HEK293 (cell line): Measurements from ENCODE around the gene MMRN2.

ENCODE experiments used
- CTCF ChIA-PET: fragments of 350-600 bp; formaldehyde crosslinking; extraction: SDS; loops from one replicate; lab custom pipeline; 2021; ENCODE audit warnings: antibody characterized with exemption; lab: Yijun Ruan, JAX
- POLR2A ChIA-PET: fragments of 300-600 bp; formaldehyde crosslinking; extraction: SDS; loops from one replicate; lab custom pipeline; 2020; ENCODE audit warnings: antibody characterized with exemption, inconsistent platforms; lab: Yijun Ruan, JAX
- H3K27ac ChIP-seq: fragments of 200-500 bp; sonication (Bioruptor generic); 2 replicates; pipeline ENCODE4 v1.5.1; 2014; ENCODE audit warnings: low read depth, low read length, control low read depth, inconsistent platforms; ENCODE audit errors: extremely low read depth
- H3K36me3 ChIP-seq, 2 experiments: fragments of 200-500 bp in 1 of 2; sonication (Bioruptor generic) in 1 of 2; 1 replicate in 1 of 2; 2 replicates in 1 of 2; pipeline ENCODE4 v1.5.1; 2014 to 2017; ENCODE audit warnings: inconsistent platforms in 2 of 2, low read length in 2 of 2; ENCODE audit not compliant: control insufficient read depth in 2 of 2, insufficient read depth in 1 of 2
- H3K4me1 ChIP-seq: fragments of 200-500 bp; sonication (Bioruptor generic); 2 replicates; pipeline ENCODE4 v1.5.1; 2014; ENCODE audit warnings: mild to moderate bottlenecking, low read length, inconsistent platforms; ENCODE audit not compliant: control insufficient read depth, insufficient read depth
- H3K4me3 ChIP-seq: 2 replicates; pipeline ENCODE4 v1.5.1; 2011; ENCODE audit warnings: low read depth, mild to moderate bottlenecking, control low read depth, low read length, moderate library complexity
- H3K9me3 ChIP-seq: fragments of 200-500 bp; sonication (Bioruptor generic); 2 replicates; pipeline ENCODE4 v1.5.1; 2014; ENCODE audit warnings: low read depth, low read length, inconsistent platforms; ENCODE audit not compliant: control insufficient read depth, insufficient read depth
- ATF2 ChIP-seq: fragments of 450-650 bp; formaldehyde crosslinking; IDR thresholded peaks from 2 replicates; pipeline ENCODE4 v1.5.1; 2016; ENCODE audit warnings: missing biosample characterization, missing genetic modification characterization, low read depth
- GLI2 ChIP-seq: fragments of 450-650 bp; formaldehyde crosslinking; IDR thresholded peaks from 2 replicates; pipeline ENCODE4; 2017; ENCODE audit warnings: missing biosample characterization, missing genetic modification characterization, low read depth, borderline replicate concordance
- HOXC10 ChIP-seq: sonication (generic); formaldehyde crosslinking; IDR thresholded peaks from 2 replicates; pipeline ENCODE4 v1.8.1; 2023; ENCODE audit warnings: mild to moderate bottlenecking, missing genetic modification reagents
- IKZF3 ChIP-seq: fragments of 450-650 bp; IDR thresholded peaks from 2 replicates; pipeline ENCODE4 v1.5.0; 2018; ENCODE audit warnings: missing biosample characterization, mild to moderate bottlenecking, missing genetic modification characterization, moderate library complexity
- KLF9 ChIP-seq: fragments of 450-650 bp; formaldehyde crosslinking; IDR thresholded peaks from 2 replicates; pipeline ENCODE4 v1.5.1; 2016; ENCODE audit warnings: missing biosample characterization, missing genetic modification characterization, low read depth
- SALL2 ChIP-seq: fragments of 450-650 bp; formaldehyde crosslinking; IDR thresholded peaks from 2 replicates; pipeline ENCODE4 v1.5.0; 2017; ENCODE audit warnings: missing biosample characterization, mild to moderate bottlenecking, missing genetic modification characterization, borderline replicate concordance
- SETDB1 ChIP-seq: IDR thresholded peaks from one replicate; pipeline ENCODE4 v1.6.1; 2017; ENCODE audit warnings: mild to moderate bottlenecking, low read length, moderate library complexity, mixed read lengths; ENCODE audit not compliant: insufficient read length
- ZBTB7A ChIP-seq: fragments of 450-650 bp; formaldehyde crosslinking; IDR thresholded peaks from 2 replicates; pipeline ENCODE4 v1.5.1; 2016; ENCODE audit warnings: low read depth, missing biosample characterization, missing genetic modification characterization
- ZEB2 ChIP-seq: fragments of 450-650 bp; formaldehyde crosslinking; IDR thresholded peaks from 2 replicates; pipeline ENCODE4 v1.5.1; 2016; ENCODE audit warnings: missing biosample characterization, missing genetic modification characterization
- ZNF133 ChIP-seq: fragments of 450-650 bp; formaldehyde crosslinking; IDR thresholded peaks from 2 replicates; pipeline ENCODE4 v1.5.1; 2016; ENCODE audit warnings: missing biosample characterization, missing genetic modification characterization
- ZNF138 ChIP-seq: fragments of 450-650 bp; formaldehyde crosslinking; IDR thresholded peaks from 2 replicates; pipeline ENCODE4 v1.5.1; 2016; ENCODE audit warnings: missing biosample characterization, missing genetic modification characterization, borderline replicate concordance
- ZNF175 ChIP-seq: fragments of 450-650 bp; formaldehyde crosslinking; IDR thresholded peaks from 2 replicates; pipeline ENCODE4 v1.5.1; 2016; ENCODE audit warnings: missing biosample characterization, missing genetic modification characterization
- ZNF211 ChIP-seq: fragments of 450-650 bp; formaldehyde crosslinking; IDR thresholded peaks from 2 replicates; pipeline ENCODE4 v1.5.1; 2016; ENCODE audit warnings: low read depth, missing biosample characterization, missing genetic modification characterization
- ZNF23 ChIP-seq: fragments of 450-650 bp; formaldehyde crosslinking; IDR thresholded peaks from 2 replicates; pipeline ENCODE4 v1.5.1; 2016; ENCODE audit warnings: missing biosample characterization, missing genetic modification characterization, borderline replicate concordance
- ZNF24 ChIP-seq: fragments of 450-650 bp; formaldehyde crosslinking; IDR thresholded peaks from 2 replicates; pipeline ENCODE4 v1.5.1; 2016; ENCODE audit warnings: missing biosample characterization, missing genetic modification characterization
- ZNF292 ChIP-seq: fragments of 450-650 bp; formaldehyde crosslinking; IDR thresholded peaks from 2 replicates; pipeline ENCODE4 v1.5.1; 2016; ENCODE audit warnings: low read depth, missing biosample characterization, missing genetic modification characterization, borderline replicate concordance
- ZNF394 ChIP-seq: fragments of 450-650 bp; formaldehyde crosslinking; IDR thresholded peaks from 2 replicates; pipeline ENCODE4 v1.5.1; 2016; ENCODE audit warnings: missing biosample characterization, missing genetic modification characterization, mild to moderate bottlenecking, moderate library complexity, borderline replicate concordance
- ZNF416 ChIP-seq: fragments of 450-650 bp; formaldehyde crosslinking; IDR thresholded peaks from 2 replicates; pipeline ENCODE4 v1.5.1; 2016; ENCODE audit warnings: missing biosample characterization, missing genetic modification characterization
- ZNF544 ChIP-seq: fragments of 450-650 bp; formaldehyde crosslinking; IDR thresholded peaks from 2 replicates; pipeline ENCODE4 v1.5.0; 2017; ENCODE audit warnings: missing biosample characterization, missing genetic modification characterization
- ZNF548 ChIP-seq: fragments of 450-650 bp; formaldehyde crosslinking; IDR thresholded peaks from 2 replicates; pipeline ENCODE4 v1.5.1; 2016; ENCODE audit warnings: missing biosample characterization, missing genetic modification characterization
- ZNF560 ChIP-seq: fragments of 450-650 bp; formaldehyde crosslinking; IDR thresholded peaks from 2 replicates; pipeline ENCODE4 v1.5.1; 2017; ENCODE audit warnings: missing biosample characterization, missing genetic modification characterization, borderline replicate concordance
- ZNF561 ChIP-seq: fragments of 450-650 bp; IDR thresholded peaks from 2 replicates; pipeline ENCODE4 v1.5.1; 2018; ENCODE audit warnings: missing biosample characterization, missing genetic modification characterization, borderline replicate concordance
- ZNF624 ChIP-seq: fragments of 450-650 bp; formaldehyde crosslinking; IDR thresholded peaks from 2 replicates; pipeline ENCODE4 v1.5.1; 2017; ENCODE audit warnings: missing biosample characterization, missing genetic modification characterization
- ZNF664 ChIP-seq: fragments of 450-650 bp; formaldehyde crosslinking; IDR thresholded peaks from 2 replicates; pipeline ENCODE4 v1.5.1; 2016; ENCODE audit warnings: missing biosample characterization, missing genetic modification characterization
- ZNF670 ChIP-seq: fragments of 450-650 bp; formaldehyde crosslinking; IDR thresholded peaks from 2 replicates; pipeline ENCODE4 v1.5.1; 2016; ENCODE audit warnings: missing biosample characterization, missing genetic modification characterization, low read depth
- ZNF692 ChIP-seq: fragments of 450-650 bp; formaldehyde crosslinking; IDR thresholded peaks from 2 replicates; pipeline ENCODE4 v1.5.1; 2016; ENCODE audit warnings: missing biosample characterization, missing genetic modification characterization
- ZNF76 ChIP-seq: fragments of 450-650 bp; formaldehyde crosslinking; IDR thresholded peaks from 2 replicates; pipeline ENCODE4; 2016; ENCODE audit warnings: low read depth, missing biosample characterization, missing genetic modification characterization, borderline replicate concordance
- ZSCAN16 ChIP-seq: fragments of 450-650 bp; formaldehyde crosslinking; IDR thresholded peaks from 2 replicates; pipeline ENCODE4 v1.5.1; 2016; ENCODE audit warnings: missing biosample characterization, missing genetic modification characterization
- ZSCAN30 ChIP-seq: fragments of 450-650 bp; IDR thresholded peaks from 2 replicates; pipeline ENCODE4 v1.5.1; 2018; ENCODE audit warnings: missing biosample characterization, mild to moderate bottlenecking, missing genetic modification characterization, moderate library complexity
- TF ChIP-seq, protein P1 (sequence below): fragments of 450-650 bp; formaldehyde crosslinking; IDR thresholded peaks from 2 replicates; pipeline ENCODE4 v1.5.1; 2016; ENCODE audit warnings: missing biosample characterization, missing genetic modification characterization
- TF ChIP-seq, protein P2 (sequence below): fragments of 450-650 bp; formaldehyde crosslinking; IDR thresholded peaks from 2 replicates; pipeline ENCODE4 v1.5.1; 2017; ENCODE audit warnings: missing biosample characterization, missing genetic modification characterization

The MMRN2 gene

GRCh38 chr10:86932674-86933073, 24.7 kb downstream of the MMRN2 start:
- H3K27ac ChIP-seq, result no peak overlapping the region
- TF ChIP-seq HOXC10 (CRISPR knock-in tag), result no peak
- TF ChIP-seq ZNF624 (tag by site-specific recombination), result no peak
- TF ChIP-seq ZNF175 (tag by site-specific recombination), result no peak
- no peak for TF ChIP-seq ZNF138
- no peak for TF ChIP-seq ZNF394
- TF ChIP-seq KLF9, result no peak
- TF ChIP-seq ZNF664 (tag by site-specific recombination), result no peak
- no peak for TF ChIP-seq ZNF544 (tag by site-specific recombination)
- TF ChIP-seq ZSCAN16 (tag by site-specific recombination), result no peak
- TF ChIP-seq ZNF560, result no peak
- TF ChIP-seq SETDB1, result no peak
- TF ChIP-seq ZNF211 (tag by site-specific recombination), result no peak
- no peak for TF ChIP-seq ZNF670 (tag by site-specific recombination)
- no peak for TF ChIP-seq GLI2
- no peak for TF ChIP-seq ZEB2 (tag by site-specific recombination)
- TF ChIP-seq IKZF3, result no peak
- no peak for TF ChIP-seq ZNF24 (tag by site-specific recombination)
- TF ChIP-seq ZNF133 (tag by site-specific recombination), result no peak
- no peak for TF ChIP-seq ZNF416 (tag by site-specific recombination)
- H3K36me3 ChIP-seq, result peaks cover 15 to 18% of the 10 kb centered on the region in 2 experiments
- no peaks in the 10 kb centered on the region for H3K9me3 ChIP-seq
- H3K4me1 ChIP-seq, result no peaks in the 10 kb centered on the region
- POLR2A ChIA-PET, result no interaction called here
- CTCF ChIA-PET, result no interaction called here
- H3K4me3 ChIP-seq, result no peak overlapping the region

GRCh38 chr10:86931872-86932271, 25.5 kb downstream of the MMRN2 start:
- POLR2A ChIA-PET, result no interaction called here
- H3K36me3 ChIP-seq, result peaks cover 15 to 18% of the 10 kb centered on the region in 2 experiments
- no peaks in the 10 kb centered on the region for H3K9me3 ChIP-seq
- CTCF ChIA-PET, result interaction anchor here (0.7 kb wide), 1 partner anchor 34 kb away, joined by 5 read pairs; no protein-coding TSS in a partner anchor
- no peak overlapping the region for H3K27ac ChIP-seq
- no peak overlapping the region for H3K4me3 ChIP-seq
- no peaks in the 10 kb centered on the region for H3K4me1 ChIP-seq
- TF ChIP-seq ZNF76 (tag by site-specific recombination), result no peak
- TF ChIP-seq SALL2, result no peak
- TF ChIP-seq ZNF23 (tag by site-specific recombination), result no peak
- no peak for TF ChIP-seq ZNF692 (tag by site-specific recombination)
- no peak for TF ChIP-seq ZSCAN30 (tag by site-specific recombination)
- TF ChIP-seq, protein P1, sequence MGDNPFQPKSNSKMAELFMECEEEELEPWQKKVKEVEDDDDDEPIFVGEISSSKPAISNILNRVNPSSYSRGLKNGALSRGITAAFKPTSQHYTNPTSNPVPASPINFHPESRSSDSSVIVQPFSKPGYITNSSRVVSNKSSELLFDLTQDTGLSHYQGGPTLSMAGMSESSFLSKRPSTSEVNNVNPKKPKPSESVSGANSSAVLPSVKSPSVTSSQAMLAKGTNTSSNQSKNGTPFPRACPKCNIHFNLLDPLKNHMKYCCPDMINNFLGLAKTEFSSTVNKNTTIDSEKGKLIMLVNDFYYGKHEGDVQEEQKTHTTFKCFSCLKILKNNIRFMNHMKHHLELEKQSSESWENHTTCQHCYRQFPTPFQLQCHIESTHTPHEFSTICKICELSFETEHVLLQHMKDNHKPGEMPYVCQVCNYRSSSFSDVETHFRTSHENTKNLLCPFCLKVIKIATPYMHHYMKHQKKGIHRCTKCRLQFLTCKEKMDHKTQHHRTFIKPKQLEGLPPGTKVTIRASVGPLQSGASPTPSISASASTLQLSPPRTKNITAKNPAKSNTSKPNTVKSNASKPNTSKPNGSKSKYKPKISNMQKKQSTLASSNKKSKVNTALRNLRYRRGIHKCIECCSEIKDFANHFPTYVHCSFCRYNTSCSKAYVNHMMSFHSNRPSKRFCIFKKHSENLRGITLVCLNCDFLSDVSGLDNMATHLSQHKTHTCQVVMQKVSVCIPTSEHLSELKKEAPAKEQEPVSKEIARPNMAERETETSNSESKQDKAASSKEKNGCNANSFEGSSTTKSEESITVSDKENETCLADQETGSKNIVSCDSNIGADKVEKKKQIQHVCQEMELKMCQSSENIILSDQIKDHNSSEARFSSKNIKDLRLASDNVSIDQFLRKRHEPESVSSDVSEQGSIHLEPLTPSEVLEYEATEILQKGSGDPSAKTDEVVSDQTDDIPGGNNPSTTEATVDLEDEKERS, result no peak
- no peak for TF ChIP-seq ZNF292 (tag by site-specific recombination)
- TF ChIP-seq ATF2 (tag by site-specific recombination), result no peak
- no peak for TF ChIP-seq KLF9
- no peak for TF ChIP-seq ZBTB7A (tag by site-specific recombination)
- TF ChIP-seq ZNF561, result no peak
- TF ChIP-seq ZNF211 (tag by site-specific recombination), result no peak
- no peak for TF ChIP-seq ZNF548 (tag by site-specific recombination)
- TF ChIP-seq, protein P2, sequence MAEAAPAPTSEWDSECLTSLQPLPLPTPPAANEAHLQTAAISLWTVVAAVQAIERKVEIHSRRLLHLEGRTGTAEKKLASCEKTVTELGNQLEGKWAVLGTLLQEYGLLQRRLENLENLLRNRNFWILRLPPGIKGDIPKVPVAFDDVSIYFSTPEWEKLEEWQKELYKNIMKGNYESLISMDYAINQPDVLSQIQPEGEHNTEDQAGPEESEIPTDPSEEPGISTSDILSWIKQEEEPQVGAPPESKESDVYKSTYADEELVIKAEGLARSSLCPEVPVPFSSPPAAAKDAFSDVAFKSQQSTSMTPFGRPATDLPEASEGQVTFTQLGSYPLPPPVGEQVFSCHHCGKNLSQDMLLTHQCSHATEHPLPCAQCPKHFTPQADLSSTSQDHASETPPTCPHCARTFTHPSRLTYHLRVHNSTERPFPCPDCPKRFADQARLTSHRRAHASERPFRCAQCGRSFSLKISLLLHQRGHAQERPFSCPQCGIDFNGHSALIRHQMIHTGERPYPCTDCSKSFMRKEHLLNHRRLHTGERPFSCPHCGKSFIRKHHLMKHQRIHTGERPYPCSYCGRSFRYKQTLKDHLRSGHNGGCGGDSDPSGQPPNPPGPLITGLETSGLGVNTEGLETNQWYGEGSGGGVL, result no peak
- TF ChIP-seq GLI2, result no peak
